Measurements from ENCODE around the gene DIAPH2. TPM values are rescaled to one million over a fixed set of nuclear protein-coding genes. Genes with fewer than 3 reads are reported as not detected.

The DIAPH2 gene
- total and polyA plus RNA-seq, 2 of the 13 experiments (the other 11 are each of a cell fraction or from before 2014, with no cell fraction given), result 2.1 to 8.5 TPM

- no peak for TF ChIP-seq GFI1 (CRISPR knock-in tag; IDR thresholded peaks at IDR 0.05; ENCODE audit: borderline replicate concordance)
- no peak for TF ChIP-seq PREB (CRISPR knock-in tag; IDR thresholded peaks at IDR 0.05)
- TF ChIP-seq, protein P1, sequence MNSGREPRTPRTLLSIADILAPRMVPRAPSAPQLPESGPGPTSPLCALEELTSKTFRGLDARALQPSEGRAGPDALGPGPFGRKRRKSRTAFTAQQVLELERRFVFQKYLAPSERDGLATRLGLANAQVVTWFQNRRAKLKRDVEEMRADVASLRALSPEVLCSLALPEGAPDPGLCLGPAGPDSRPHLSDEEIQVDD (CRISPR knock-in tag; IDR thresholded peaks at IDR 0.05; ENCODE audit: borderline replicate concordance), result no peak
- TF ChIP-seq HES4 (CRISPR knock-in tag; IDR thresholded peaks at IDR 0.05; ENCODE audit: borderline replicate concordance), result no peak
- TF ChIP-seq RBM39 (IDR thresholded peaks at IDR 0.05; ENCODE audit: low read depth, low read length, poor library complexity, severe bottlenecking), result no peak
- no peak for TF ChIP-seq ZBTB42 (CRISPR knock-in tag; IDR thresholded peaks at IDR 0.05)
- TF ChIP-seq, protein P2, sequence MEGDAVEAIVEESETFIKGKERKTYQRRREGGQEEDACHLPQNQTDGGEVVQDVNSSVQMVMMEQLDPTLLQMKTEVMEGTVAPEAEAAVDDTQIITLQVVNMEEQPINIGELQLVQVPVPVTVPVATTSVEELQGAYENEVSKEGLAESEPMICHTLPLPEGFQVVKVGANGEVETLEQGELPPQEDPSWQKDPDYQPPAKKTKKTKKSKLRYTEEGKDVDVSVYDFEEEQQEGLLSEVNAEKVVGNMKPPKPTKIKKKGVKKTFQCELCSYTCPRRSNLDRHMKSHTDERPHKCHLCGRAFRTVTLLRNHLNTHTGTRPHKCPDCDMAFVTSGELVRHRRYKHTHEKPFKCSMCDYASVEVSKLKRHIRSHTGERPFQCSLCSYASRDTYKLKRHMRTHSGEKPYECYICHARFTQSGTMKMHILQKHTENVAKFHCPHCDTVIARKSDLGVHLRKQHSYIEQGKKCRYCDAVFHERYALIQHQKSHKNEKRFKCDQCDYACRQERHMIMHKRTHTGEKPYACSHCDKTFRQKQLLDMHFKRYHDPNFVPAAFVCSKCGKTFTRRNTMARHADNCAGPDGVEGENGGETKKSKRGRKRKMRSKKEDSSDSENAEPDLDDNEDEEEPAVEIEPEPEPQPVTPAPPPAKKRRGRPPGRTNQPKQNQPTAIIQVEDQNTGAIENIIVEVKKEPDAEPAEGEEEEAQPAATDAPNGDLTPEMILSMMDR (CRISPR knock-in tag; IDR thresholded peaks at IDR 0.05), result no peak
Observed at GRCh38 chrX:97123001-97123400, 438.4 kb downstream of the DIAPH2 start (continued).

- in situ Hi-C loops (cut with HindIII; ENCODE audit: extremely low pct_ligation_motif_present, low pct_unique_long_range_greater_than_20kb), result no loop called here
- no peak overlapping the region for H3K27ac ChIP-seq (ENCODE audit: extremely low read length, insufficient read depth, low read length)
- no peak overlapping the region for H3K4me3 ChIP-seq (replicated peaks in 1 of 3; ENCODE audit: insufficient read depth in 1 of 3, low read depth in 2 of 3, low read length in 3 of 3)
- POLR2A ChIA-PET, result no interaction called here
- H3K9ac ChIP-seq (ENCODE audit: insufficient read depth, low read depth, low read length), result no peak overlapping the region
- 89% methylated on average over 3 of the region's 3 CpGs for WGBS (ENCODE audit: low lambda C conversion rate)
- H3K79me2 ChIP-seq (ENCODE audit: insufficient read depth, low read length), result no peaks in the 10 kb centered on the region
- no peaks in the 10 kb centered on the region for H3K9me3 ChIP-seq (ENCODE audit: low read length)
- H4K20me1 ChIP-seq (ENCODE audit: insufficient read depth, low read length), result no peaks in the 10 kb centered on the region
- no peaks in the 10 kb centered on the region for H3K4me1 ChIP-seq (ENCODE audit: insufficient read depth, low read length)
- ATAC-seq, result no peak
- FAIRE-seq, result no peak
- no peak overlapping the region for H2AFZ ChIP-seq (ENCODE audit: low read length)
- no peaks in the 10 kb centered on the region for H3K27me3 ChIP-seq (ENCODE audit: control insufficient read depth in 1 of 2, insufficient read depth in 2 of 2, low read length in 2 of 2)
- CTCF ChIA-PET (ENCODE audit: low intra/inter-chr PET ratio, low total read pairs), result no interaction called here
- no peak for TF ChIP-seq ZNF260 (CRISPR knock-in tag; IDR thresholded peaks at IDR 0.05; ENCODE audit: borderline replicate concordance, low read depth)
- TF ChIP-seq CENPX (CRISPR knock-in tag; IDR thresholded peaks at IDR 0.05), result no peak
- no peak for TF ChIP-seq SP2 (CRISPR knock-in tag; IDR thresholded peaks at IDR 0.05)
- no peak for TF ChIP-seq RNF2 (conservative IDR thresholded peaks at IDR 0.05; ENCODE audit: low read depth)
- TF ChIP-seq NR0B2 (CRISPR knock-in tag; IDR thresholded peaks at IDR 0.05), result no peak
- TF ChIP-seq, protein P3, sequence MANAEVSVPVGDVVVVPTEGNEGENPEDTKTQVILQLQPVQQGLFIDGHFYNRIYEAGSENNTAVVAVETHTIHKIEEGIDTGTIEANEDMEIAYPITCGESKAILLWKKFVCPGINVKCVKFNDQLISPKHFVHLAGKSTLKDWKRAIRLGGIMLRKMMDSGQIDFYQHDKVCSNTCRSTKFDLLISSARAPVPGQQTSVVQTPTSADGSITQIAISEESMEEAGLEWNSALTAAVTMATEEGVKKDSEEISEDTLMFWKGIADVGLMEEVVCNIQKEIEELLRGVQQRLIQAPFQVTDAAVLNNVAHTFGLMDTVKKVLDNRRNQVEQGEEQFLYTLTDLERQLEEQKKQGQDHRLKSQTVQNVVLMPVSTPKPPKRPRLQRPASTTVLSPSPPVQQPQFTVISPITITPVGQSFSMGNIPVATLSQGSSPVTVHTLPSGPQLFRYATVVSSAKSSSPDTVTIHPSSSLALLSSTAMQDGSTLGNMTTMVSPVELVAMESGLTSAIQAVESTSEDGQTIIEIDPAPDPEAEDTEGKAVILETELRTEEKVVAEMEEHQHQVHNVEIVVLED (CRISPR knock-in tag; IDR thresholded peaks at IDR 0.05; ENCODE audit: borderline replicate concordance), result no peak
- TF ChIP-seq PHF20 (CRISPR knock-in tag; IDR thresholded peaks at IDR 0.05), result no peak
- no peak overlapping the region for H3K4me2 ChIP-seq (ENCODE audit: low read depth, low read length)
- intact Hi-C loops (cut with micrococcal nuclease; ENCODE audit: unreplicated experiment), result no loop called here
- DNase-seq (ENCODE audit: low spot score), result no peak
- BruUV-seq (replicated peaks), result no TSS peak
- H3K36me3 ChIP-seq (replicated peaks in 1 of 2; ENCODE audit: control insufficient read depth in 1 of 2, insufficient read depth in 2 of 2, low read length in 2 of 2), result no peaks in the 10 kb centered on the region
Observed at GRCh38 chrX:97126020-97126419, 441.4 kb downstream of the DIAPH2 start.

Data from HepG2 (cell line).